Neuronal stem cell (in vitro differentiated cells): Measurements from ENCODE around the gene SMPD2.

ENCODE experiments used
- DNase-seq: peaks from one replicate; pipeline ENCODE4 v3.0.0-alpha.2; 2013; ENCODE audit warnings: low spot score
- H2AFZ ChIP-seq: one replicate; pipeline ENCODE4 v1.6.1; 2013; ENCODE audit warnings: mild to moderate bottlenecking, low read length, inconsistent platforms
- H2AK5ac ChIP-seq: 2 replicates; pipeline ENCODE4 v1.6.1; 2013; ENCODE audit warnings: low read depth, mild to moderate bottlenecking, inconsistent platforms, low read length, moderate library complexity, mixed read lengths
- H2BK120ac ChIP-seq: 2 replicates; pipeline ENCODE4 v1.6.1; 2013; ENCODE audit warnings: low read depth, mild to moderate bottlenecking, inconsistent platforms, low read length, moderate library complexity, mixed read lengths
- H2BK12ac ChIP-seq: one replicate; pipeline ENCODE4 v1.6.1; 2013; ENCODE audit warnings: low read length, inconsistent platforms
- H2BK15ac ChIP-seq: 2 replicates; pipeline ENCODE4 v1.6.1; 2013; ENCODE audit warnings: mild to moderate bottlenecking, low read length, inconsistent platforms, mixed read lengths
- H2BK5ac ChIP-seq: one replicate; pipeline ENCODE4 v1.6.1; 2013; ENCODE audit warnings: inconsistent platforms, mild to moderate bottlenecking, low read length, moderate library complexity
- H3K14ac ChIP-seq: one replicate; pipeline ENCODE4 v1.6.1; 2013; ENCODE audit warnings: low read length, inconsistent platforms
- H3K18ac ChIP-seq: 2 replicates; pipeline ENCODE4 v1.6.1; 2013; ENCODE audit warnings: low read length, inconsistent platforms
- H3K23ac ChIP-seq: 2 replicates; pipeline ENCODE4 v1.6.1; 2013; ENCODE audit warnings: low read depth, mild to moderate bottlenecking, mixed read lengths, low read length, inconsistent platforms; ENCODE audit not compliant: poor library complexity
- H3K27ac ChIP-seq: replicated peaks from 3 replicates; pipeline ENCODE4 v1.5.1; 2013; ENCODE audit warnings: low read length, inconsistent platforms
- H3K27me3 ChIP-seq, 3 experiments: 2 replicates each; pipeline ENCODE4 v1.6.1; 2013; ENCODE audit warnings: low read length in 3 of 3, mild to moderate bottlenecking in 2 of 3, inconsistent platforms in 1 of 3, low read depth in 1 of 3, mixed read lengths in 1 of 3, moderate library complexity in 1 of 3; ENCODE audit not compliant: control insufficient read depth in 3 of 3, insufficient read depth in 3 of 3
- H3K36me3 ChIP-seq, 2 donors: replicated peaks in 1 of 2; 2 replicates each; pipeline ENCODE4 v1.6.1; 2013; ENCODE audit warnings: low read length in 2 of 2; ENCODE audit not compliant: control insufficient read depth in 2 of 2, insufficient read depth in 2 of 2
- H3K4ac ChIP-seq: 2 replicates; pipeline ENCODE4 v1.6.1; 2013; ENCODE audit warnings: inconsistent platforms, mild to moderate bottlenecking, low read length, moderate library complexity
- H3K4me1 ChIP-seq, 2 donors: 1 replicate in 1 of 2; 2 replicates in 1 of 2; pipeline ENCODE4 v1.6.1; 2013; ENCODE audit warnings: low read length in 2 of 2, low read depth in 1 of 2; ENCODE audit not compliant: control insufficient read depth in 2 of 2, insufficient read depth in 1 of 2
- H3K4me2 ChIP-seq: one replicate; pipeline ENCODE4 v1.6.1; 2013; ENCODE audit warnings: mild to moderate bottlenecking, low read length, inconsistent platforms; ENCODE audit not compliant: insufficient read depth, poor library complexity, severe bottlenecking
- H3K4me3 ChIP-seq, 2 donors: 2 replicates each; pipeline ENCODE4 v1.5.1; 2013; ENCODE audit warnings: low read length in 2 of 2, mild to moderate bottlenecking in 2 of 2, inconsistent platforms in 1 of 2, moderate library complexity in 1 of 2
- H3K79me1 ChIP-seq: one replicate; pipeline ENCODE4 v1.6.1; 2013; ENCODE audit warnings: low read depth, mild to moderate bottlenecking, inconsistent platforms, low read length, moderate library complexity
- H3K9ac ChIP-seq: one replicate; pipeline ENCODE4 v1.6.1; 2013; ENCODE audit warnings: mild to moderate bottlenecking, low read depth, low read length, inconsistent platforms; ENCODE audit not compliant: poor library complexity
- H3K9me3 ChIP-seq, 2 donors: replicated peaks in 1 of 2; 2 replicates each; pipeline versions ENCODE3 to v1.6.1; 2013; ENCODE audit warnings: low read length in 2 of 2, mild to moderate bottlenecking in 2 of 2, inconsistent platforms in 1 of 2, low read depth in 1 of 2, mixed read lengths in 1 of 2, moderate library complexity in 1 of 2; ENCODE audit not compliant: control insufficient read depth in 2 of 2, insufficient read depth in 1 of 2
- H4K8ac ChIP-seq: one replicate; pipeline ENCODE4 v1.6.1; 2013; ENCODE audit warnings: low read depth, mild to moderate bottlenecking, inconsistent platforms, low read length, moderate library complexity
- H4K91ac ChIP-seq: one replicate; pipeline ENCODE4 v1.6.1; 2013; ENCODE audit warnings: low read length, low read depth, mild to moderate bottlenecking, inconsistent platforms; ENCODE audit not compliant: poor library complexity
- WGBS, 2 donors: extraction: QIAGEN DNeasy Blood & Tissue Kit; methylation state at CpG; one replicate each; pipeline ENCODE4 v1.1.7; 2013; ENCODE audit warnings: missing lambda C conversion rate in 2 of 2, mixed read lengths in 1 of 2; ENCODE audit not compliant: insufficient read length in 2 of 2, insufficient replicate concordance in 1 of 2; ENCODE audit errors: extremely low coverage in 2 of 2; 5-methylcytosine and 5-hydroxymethylcytosine counted together

The SMPD2 gene

DNA sequence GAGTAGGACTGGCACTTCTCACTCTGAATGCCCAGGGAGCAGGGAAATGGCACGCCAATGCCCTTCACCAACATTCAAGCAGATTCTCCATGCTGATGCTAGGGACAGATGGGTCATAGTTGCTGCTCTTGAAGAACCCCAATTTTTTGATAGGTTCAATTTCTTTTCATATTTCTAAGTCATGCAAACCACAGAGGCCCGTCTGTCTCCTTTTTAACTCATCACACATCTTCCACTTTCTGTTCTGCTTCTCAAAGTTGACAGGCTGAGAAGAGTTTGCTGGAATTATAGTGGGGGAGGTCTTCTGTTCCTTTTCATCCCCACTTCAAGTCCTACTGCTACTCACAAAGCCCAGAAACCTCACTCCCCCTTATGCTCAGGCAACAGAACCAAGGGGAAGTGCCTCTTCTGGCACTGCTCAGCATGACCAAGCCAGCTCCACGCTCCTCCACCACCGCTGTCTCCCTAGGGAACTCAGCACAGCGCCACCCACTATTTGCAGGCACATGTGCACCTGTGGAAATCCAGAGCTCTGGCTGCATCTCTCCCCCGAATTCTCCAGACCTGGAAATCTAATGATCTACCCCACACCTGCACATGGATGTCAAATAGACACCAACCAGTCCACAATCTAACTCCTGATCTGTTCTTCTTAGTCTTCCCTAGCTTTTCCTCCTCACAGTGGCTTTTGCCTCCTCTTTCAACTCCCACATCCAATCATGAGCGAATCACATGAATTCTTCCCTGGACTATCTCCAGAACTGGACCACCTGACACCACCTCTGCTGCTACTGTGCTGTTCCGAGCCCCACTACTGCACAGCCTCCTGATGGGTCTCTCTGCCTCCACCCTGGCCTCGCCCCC lies 31.8 kb downstream of the SMPD2 start:
- Histone ChIP-seq H2BK5ac (no peak overlapping the region), H3K4me2 (no peak overlapping the region), H3K27ac (no peak overlapping the region), H3K27me3 (no peaks in the 10 kb centered on the region), H2BK15ac (no peak overlapping the region), H3K14ac (no peak overlapping the region), H2AFZ (no peak overlapping the region), H3K4ac (no peak overlapping the region), H2AK5ac (no peak overlapping the region), H2BK12ac (no peak overlapping the region), H3K9ac (no peak overlapping the region), H3K18ac (no peak overlapping the region), H3K4me3 (no peak overlapping the region), H2BK120ac (no peak overlapping the region), H3K23ac (no peak overlapping the region), H3K9me3 (no peaks in the 10 kb centered on the region), H3K79me1 (peaks cover 5% of the 10 kb centered on the region), H4K91ac (no peak overlapping the region), H3K36me3 (peaks cover 48 to 97% of the 10 kb centered on the region in 2 donors), H3K4me1 (peaks cover 0 to 2% of the 10 kb centered on the region in 2 donors), H4K8ac (no peak overlapping the region)
- no CpG with 5 or more reads among the region's 9 CpGs for WGBS, 2 donors
- no peak for DNase-seq

DNA sequence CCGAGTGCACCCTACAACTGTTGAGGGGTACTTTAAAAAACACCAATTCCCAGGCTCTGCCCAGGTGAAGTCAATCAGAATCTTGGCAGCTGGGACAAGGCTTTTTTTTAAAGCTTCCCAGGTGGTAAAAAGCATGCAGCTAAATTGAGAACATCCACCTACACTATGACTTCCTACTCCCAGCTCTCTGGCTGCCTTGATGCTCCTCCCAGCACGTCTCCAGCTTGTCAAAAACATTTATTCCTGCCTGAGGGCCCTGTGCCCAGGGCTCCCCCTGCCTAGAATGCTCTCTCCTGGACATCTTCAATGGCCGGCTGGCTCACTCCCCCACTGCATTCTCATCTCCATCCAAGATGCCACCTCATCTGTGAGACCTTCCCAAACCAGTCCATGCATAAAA lies 32.6 kb downstream of the SMPD2 start:
- no peak for DNase-seq

DNA sequence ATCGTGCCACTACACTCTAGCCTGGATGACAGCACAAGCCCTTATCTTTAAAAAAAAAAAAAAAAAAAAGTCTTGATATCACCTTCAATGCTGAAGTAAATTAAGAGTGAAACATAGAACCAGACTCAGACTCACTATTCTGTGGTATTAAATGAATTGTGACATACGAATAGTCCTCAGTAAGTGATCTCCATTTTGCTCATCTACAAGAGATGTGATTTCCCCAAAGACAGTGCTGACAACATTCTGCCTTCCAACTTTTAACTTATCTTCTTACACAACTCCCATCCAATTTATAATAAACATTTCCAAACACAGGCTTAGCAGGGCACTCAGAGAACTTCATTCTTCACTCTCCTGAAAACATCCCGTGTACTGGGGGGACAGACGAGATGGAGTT lies 34.5 kb downstream of the SMPD2 start:
- WGBS, 2 donors, result no CpG with 5 or more reads among the region's 4 CpGs
- no peak overlapping the region for H2BK5ac ChIP-seq

More for the DNA sequence above, 32.6 kb downstream of the SMPD2 start:
- no peak overlapping the region for H2BK5ac ChIP-seq
- H4K91ac ChIP-seq, result no peak overlapping the region
- no peak overlapping the region for H3K14ac ChIP-seq
- H3K9ac ChIP-seq, result no peak overlapping the region
- no peaks in the 10 kb centered on the region for H3K27me3 ChIP-seq
- H3K4me3 ChIP-seq, result no peak overlapping the region
- peaks cover 47 to 97% of the 10 kb centered on the region in 2 donors for H3K36me3 ChIP-seq
- WGBS, 2 donors, result no CpG with 5 or more reads among the region's 3 CpGs
- H2AFZ ChIP-seq, result no peak overlapping the region
- H2AK5ac ChIP-seq, result no peak overlapping the region
- no peak overlapping the region for H4K8ac ChIP-seq
- peaks cover 2% of the 10 kb centered on the region for H3K79me1 ChIP-seq
- H2BK15ac ChIP-seq, result no peak overlapping the region
- H3K4ac ChIP-seq, result no peak overlapping the region
- H3K4me2 ChIP-seq, result no peak overlapping the region
- peaks cover 0 to 5% of the 10 kb centered on the region in 2 donors for H3K4me1 ChIP-seq
- H3K23ac ChIP-seq, result no peak overlapping the region
- H2BK12ac ChIP-seq, result no peak overlapping the region
- H3K27ac ChIP-seq, result no peak overlapping the region
- H2BK120ac ChIP-seq, result no peak overlapping the region
- no peaks in the 10 kb centered on the region for H3K9me3 ChIP-seq
- H3K18ac ChIP-seq, result no peak overlapping the region

DNA sequence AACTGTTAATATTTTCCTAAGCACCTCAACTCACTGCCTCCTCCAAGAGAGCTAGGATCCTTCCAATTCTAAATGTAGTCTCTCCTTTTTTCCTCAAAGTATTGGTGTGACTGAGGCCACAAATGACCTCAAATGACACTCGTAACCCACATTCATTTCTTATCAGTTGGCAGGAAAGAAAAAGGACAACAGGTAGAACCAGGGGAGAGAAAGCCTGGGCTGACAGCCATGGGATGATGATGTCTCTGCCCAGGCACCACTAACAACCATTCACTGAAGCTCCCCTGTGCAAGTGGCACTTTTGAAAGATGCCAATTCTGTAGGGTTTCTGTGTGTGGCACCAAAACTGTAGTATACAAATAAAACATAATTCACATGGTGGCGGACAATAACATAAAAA lies 35.1 kb downstream of the SMPD2 start:
- no peak overlapping the region for H4K91ac ChIP-seq
- H3K79me1 ChIP-seq, result no peaks in the 10 kb centered on the region
- H3K9ac ChIP-seq, result no peak overlapping the region
- no peaks in the 10 kb centered on the region for H3K9me3 ChIP-seq
- no peak overlapping the region for H3K4me3 ChIP-seq
- no CpG with 5 or more reads among the region's 2 CpGs for WGBS, 2 donors
- no peak for DNase-seq
- H3K4ac ChIP-seq, result no peak overlapping the region
- no peak overlapping the region for H2BK15ac ChIP-seq
- peaks cover 37 to 93% of the 10 kb centered on the region in 2 donors for H3K36me3 ChIP-seq
- H3K27me3 ChIP-seq, result no peaks in the 10 kb centered on the region
- no peak overlapping the region for H2BK12ac ChIP-seq
- no peak overlapping the region for H3K18ac ChIP-seq
- peaks cover 0 to 5% of the 10 kb centered on the region in 2 donors for H3K4me1 ChIP-seq
- H2AK5ac ChIP-seq, result no peak overlapping the region
- H2BK5ac ChIP-seq, result no peak overlapping the region
- H2AFZ ChIP-seq, result no peak overlapping the region
- H3K4me2 ChIP-seq, result no peak overlapping the region
- no peak overlapping the region for H3K23ac ChIP-seq
- H3K14ac ChIP-seq, result no peak overlapping the region
- H2BK120ac ChIP-seq, result no peak overlapping the region
- no peak overlapping the region for H4K8ac ChIP-seq
- H3K27ac ChIP-seq, result no peak overlapping the region

More for the DNA sequence above, 34.5 kb downstream of the SMPD2 start:
- Histone ChIP-seq H3K4me2 (no peak overlapping the region), H2AK5ac (no peak overlapping the region), H4K8ac (no peak overlapping the region), H3K36me3 (peaks cover 42 to 93% of the 10 kb centered on the region in 2 donors), H3K4me1 (peaks cover 0 to 5% of the 10 kb centered on the region in 2 donors), H3K23ac (no peak overlapping the region), H3K79me1 (peaks cover under 1% of the 10 kb centered on the region), H3K18ac (no peak overlapping the region), H2AFZ (no peak overlapping the region), H3K9me3 (no peaks in the 10 kb centered on the region), H4K91ac (no peak overlapping the region), H2BK120ac (no peak overlapping the region), H2BK15ac (no peak overlapping the region), H3K9ac (no peak overlapping the region), H3K4ac (no peak overlapping the region), H3K27me3 (no peaks in the 10 kb centered on the region), H3K27ac (no peak overlapping the region), H2BK12ac (no peak overlapping the region), H3K4me3 (no peak overlapping the region), H3K14ac (no peak overlapping the region)
- DNase-seq, result no peak
